ENCODE results near the gene MUSK.
"Not testable (repeated sequence)": the region's sequence is repeated elsewhere in the genome, so short reads cannot be mapped to it uniquely, and the experiment has no call there.

Gene MUSK

DNA sequence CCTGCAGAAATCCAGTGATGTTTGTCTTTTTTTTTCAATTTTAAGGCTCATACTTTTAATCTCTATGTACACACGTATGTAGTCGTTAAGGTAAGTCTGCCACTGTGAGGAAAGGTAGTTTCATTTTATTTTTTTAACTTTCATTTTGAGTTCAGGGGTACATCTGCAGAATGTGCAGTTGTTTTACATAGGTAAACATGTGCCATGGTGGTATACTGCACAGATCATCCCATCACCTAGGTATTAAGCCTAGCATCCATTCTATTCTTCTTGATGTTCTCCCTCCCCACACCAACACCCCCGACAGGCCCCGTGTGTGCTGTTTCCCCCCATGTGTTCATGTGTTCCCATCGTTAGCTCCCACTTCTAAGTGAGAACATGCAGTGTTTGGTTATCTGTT, 19.7 kb downstream of the MUSK start:
- no peak for TF ChIP-seq CTCF (IDR thresholded peaks at IDR 0.05; ENCODE audit: control insufficient read depth, extremely low read depth, insufficient read depth)
- no peak for DNase-seq (ENCODE audit: low read depth)
- no peak overlapping the region for H3K4me3 ChIP-seq (ENCODE audit: low read depth, low read length)

- TF ChIP-seq CTCF (IDR thresholded peaks at IDR 0.05; ENCODE audit: control insufficient read depth, extremely low read depth, insufficient read depth), result no peak
- no peak overlapping the region for H3K4me3 ChIP-seq (ENCODE audit: low read depth, low read length)
- DNase-seq (ENCODE audit: low read depth), result no peak
Observed at GRCh38 chr9:110691002-110691549, 22.5 kb downstream of the MUSK start.

DNA sequence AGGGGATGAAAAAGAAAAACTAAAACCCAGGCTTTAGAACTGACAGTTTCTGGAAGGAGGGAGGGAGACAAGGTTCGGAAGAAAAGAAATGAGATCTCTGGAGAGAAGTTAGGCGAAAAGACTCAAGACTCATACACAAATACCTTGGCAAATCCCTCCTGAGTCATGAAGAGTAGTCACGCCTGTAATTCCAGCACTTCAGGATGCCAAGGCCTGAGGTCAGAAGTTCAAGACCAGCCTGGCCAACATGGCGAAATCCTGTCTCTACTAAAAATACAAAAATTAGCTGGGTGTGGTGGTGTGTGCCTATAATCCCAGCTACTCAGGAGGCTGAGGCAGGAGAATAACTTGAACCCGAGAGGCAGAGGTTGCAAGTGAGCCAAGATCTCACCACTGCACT, 27.3 kb downstream of the MUSK start:
- DNase-seq (ENCODE audit: low read depth); H3K4me3 ChIP-seq (ENCODE audit: low read depth, low read length): not testable (repeated sequence)

DNA sequence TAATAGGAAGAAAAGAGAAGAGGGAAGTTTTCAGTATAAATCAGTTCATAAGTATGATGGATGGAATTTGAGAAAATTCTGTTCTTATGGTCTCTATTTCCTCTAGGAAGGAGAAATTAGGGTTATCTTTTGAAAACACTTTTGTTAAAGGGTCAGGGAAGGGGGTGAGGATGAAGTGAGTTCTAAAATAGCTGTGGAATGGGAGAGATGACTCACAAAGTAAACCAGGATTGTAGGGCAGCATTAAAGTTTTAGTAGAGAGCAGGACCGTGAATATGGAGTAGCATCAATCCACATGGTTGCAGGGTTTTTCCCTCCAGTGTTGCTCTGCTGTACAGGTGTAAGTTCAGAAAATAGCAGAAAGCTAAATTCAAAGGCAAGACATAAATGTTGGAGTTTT, 32.4 kb downstream of the MUSK start:
- DNase-seq (ENCODE audit: low read depth), result no peak
- TF ChIP-seq CTCF (IDR thresholded peaks at IDR 0.05; ENCODE audit: control insufficient read depth, extremely low read depth, insufficient read depth), result no peak
- H3K4me3 ChIP-seq (ENCODE audit: low read depth, low read length), result no peak overlapping the region

DNA sequence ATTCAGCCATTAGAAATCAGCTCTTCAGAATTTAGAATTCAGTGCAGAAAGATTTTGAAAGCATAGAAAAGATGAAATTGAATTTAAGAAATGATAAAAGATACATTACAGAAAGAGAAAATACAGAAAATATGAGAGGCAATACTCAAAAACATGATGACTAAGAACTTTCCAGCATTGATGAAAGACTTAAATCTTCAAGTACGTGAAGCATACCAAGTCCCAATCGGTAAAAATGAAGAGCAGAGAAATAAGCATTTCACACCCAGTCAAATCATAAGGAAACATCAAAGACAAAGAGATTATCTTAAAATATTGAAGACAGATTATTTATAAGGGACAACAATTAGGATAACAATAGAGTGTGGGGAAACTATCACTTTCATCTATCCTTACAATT, 35.1 kb downstream of the MUSK start:
- no peak for DNase-seq (ENCODE audit: low read depth)
- TF ChIP-seq CTCF (IDR thresholded peaks at IDR 0.05; ENCODE audit: control insufficient read depth, extremely low read depth, insufficient read depth), result no peak
- H3K4me3 ChIP-seq (ENCODE audit: low read depth, low read length), result no peak overlapping the region

DNA sequence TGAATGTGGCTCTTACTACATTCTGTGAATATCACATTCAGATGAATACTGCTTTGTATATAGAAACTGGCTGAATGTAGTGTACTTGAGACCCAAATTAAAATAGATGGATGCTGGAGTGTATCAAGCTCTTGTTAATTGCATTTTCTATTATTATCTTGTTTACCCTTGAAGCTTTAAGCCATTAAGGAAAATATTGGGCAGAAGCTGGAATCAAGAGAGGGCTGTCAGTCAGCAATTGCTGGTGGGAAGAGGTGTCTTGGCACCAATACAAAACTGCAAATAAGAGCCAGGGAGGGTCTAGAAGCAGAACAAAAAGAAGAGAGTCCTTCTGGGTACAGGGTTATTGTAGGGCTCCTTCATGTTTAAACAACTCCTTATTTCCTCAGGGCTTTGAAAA, 38.8 kb downstream of the MUSK start:
- no peak for DNase-seq (ENCODE audit: low read depth)
- no peak for TF ChIP-seq CTCF (IDR thresholded peaks at IDR 0.05; ENCODE audit: control insufficient read depth, extremely low read depth, insufficient read depth)
- H3K4me3 ChIP-seq (ENCODE audit: low read depth, low read length), result no peak overlapping the region

DNA sequence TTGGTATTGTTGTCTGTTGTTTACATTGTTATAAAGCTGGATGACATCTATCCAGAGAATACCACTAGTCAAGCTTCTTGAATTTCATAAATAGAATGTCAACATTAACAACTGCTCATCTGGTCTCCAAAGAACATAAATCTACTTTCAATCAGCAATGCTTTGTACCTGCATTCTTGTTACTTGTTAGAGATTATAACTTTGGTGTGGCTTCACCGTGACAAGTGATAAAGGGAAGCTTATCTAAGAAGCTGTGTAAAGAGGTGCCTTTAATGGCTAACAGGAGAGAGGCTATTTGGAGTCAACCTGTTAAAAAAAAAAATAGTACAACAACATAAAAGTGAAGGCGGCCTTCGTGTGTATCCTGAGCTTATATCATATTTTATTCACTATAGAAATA, 41.8 kb downstream of the MUSK start:
- no peak for TF ChIP-seq CTCF (IDR thresholded peaks at IDR 0.05; ENCODE audit: control insufficient read depth, extremely low read depth, insufficient read depth)
- no peak for DNase-seq (ENCODE audit: low read depth)

More for the DNA sequence above, 41.8 kb downstream of the MUSK start:
- no peak overlapping the region for H3K4me3 ChIP-seq (ENCODE audit: low read depth, low read length)

All from LNCaP clone FGC (cell line).